Measurements from ENCODE around the gene LCA5L.

Gene LCA5L

GRCh38 chr21:39363607-39364555 is 81.7 kb downstream of the LCA5L start:
- in situ Hi-C loops (cut with MboI; ENCODE audit: low pct_unique_long_range_greater_than_20kb, low sequenced_read_pairs, unreplicated experiment) = no loop called here
- no peak for DNase-seq (ENCODE audit: low spot score)
- TF ChIP-seq, protein P1, sequence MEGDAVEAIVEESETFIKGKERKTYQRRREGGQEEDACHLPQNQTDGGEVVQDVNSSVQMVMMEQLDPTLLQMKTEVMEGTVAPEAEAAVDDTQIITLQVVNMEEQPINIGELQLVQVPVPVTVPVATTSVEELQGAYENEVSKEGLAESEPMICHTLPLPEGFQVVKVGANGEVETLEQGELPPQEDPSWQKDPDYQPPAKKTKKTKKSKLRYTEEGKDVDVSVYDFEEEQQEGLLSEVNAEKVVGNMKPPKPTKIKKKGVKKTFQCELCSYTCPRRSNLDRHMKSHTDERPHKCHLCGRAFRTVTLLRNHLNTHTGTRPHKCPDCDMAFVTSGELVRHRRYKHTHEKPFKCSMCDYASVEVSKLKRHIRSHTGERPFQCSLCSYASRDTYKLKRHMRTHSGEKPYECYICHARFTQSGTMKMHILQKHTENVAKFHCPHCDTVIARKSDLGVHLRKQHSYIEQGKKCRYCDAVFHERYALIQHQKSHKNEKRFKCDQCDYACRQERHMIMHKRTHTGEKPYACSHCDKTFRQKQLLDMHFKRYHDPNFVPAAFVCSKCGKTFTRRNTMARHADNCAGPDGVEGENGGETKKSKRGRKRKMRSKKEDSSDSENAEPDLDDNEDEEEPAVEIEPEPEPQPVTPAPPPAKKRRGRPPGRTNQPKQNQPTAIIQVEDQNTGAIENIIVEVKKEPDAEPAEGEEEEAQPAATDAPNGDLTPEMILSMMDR (IDR thresholded peaks at IDR 0.05; ENCODE audit: extremely low read depth, insufficient read depth, missing control alignments) = no peak

- TF ChIP-seq, protein P1 (IDR thresholded peaks at IDR 0.05; ENCODE audit: extremely low read depth, insufficient read depth, missing control alignments) = no peak
- no peak for DNase-seq (ENCODE audit: low spot score)
- in situ Hi-C loops (cut with MboI; ENCODE audit: low pct_unique_long_range_greater_than_20kb, low sequenced_read_pairs, unreplicated experiment) = no loop called here
Measured at GRCh38 chr21:39362733-39363132, 82.8 kb downstream of the LCA5L start.

- in situ Hi-C loops (cut with MboI; ENCODE audit: low pct_unique_long_range_greater_than_20kb, low sequenced_read_pairs, unreplicated experiment) = no loop called here
- DNase-seq (ENCODE audit: low spot score) = no peak
- TF ChIP-seq, protein P1 (IDR thresholded peaks at IDR 0.05; ENCODE audit: extremely low read depth, insufficient read depth, missing control alignments) = no peak
Measured at GRCh38 chr21:39359382-39359781, 86.2 kb downstream of the LCA5L start.

All from GM13977 (cell line).